IgD-negative memory B cell (primary cell): ENCODE data around the gene SH3PXD2A. TPM values are rescaled to one million over a fixed set of nuclear protein-coding genes. Genes with fewer than 3 reads are reported as not detected.

ENCODE experiments used
- H3K27ac Mint-ChIP-seq, 3 donors: one replicate each; pipeline ENCODE4 v1.8.0; 2020 to 2022; ENCODE audit warnings: mild to moderate bottlenecking in 3 of 3, mixed read lengths in 3 of 3, moderate library complexity in 1 of 3
- H3K27me3 Mint-ChIP-seq: one replicate; pipeline ENCODE4 v1.8.0; 2021; ENCODE audit warnings: mixed read lengths
- H3K36me3 Mint-ChIP-seq: one replicate; pipeline ENCODE4 v1.8.0; 2020; ENCODE audit warnings: mild to moderate bottlenecking, mixed read lengths
- H3K4me1 Mint-ChIP-seq, 3 donors: one replicate each; pipeline ENCODE4 v1.8.0; 2020 to 2022; ENCODE audit warnings: mixed read lengths in 3 of 3, mild to moderate bottlenecking in 1 of 3
- H3K4me3 Mint-ChIP-seq, 4 donors: one replicate each; pipeline ENCODE4 v1.8.0; 2020 to 2022; ENCODE audit warnings: mild to moderate bottlenecking in 4 of 4, mixed read lengths in 4 of 4, moderate library complexity in 3 of 4
- H3K9me3 Mint-ChIP-seq, 3 donors: one replicate each; pipeline ENCODE4 v1.8.0; 2020 to 2021; ENCODE audit warnings: mixed read lengths in 3 of 3, mild to moderate bottlenecking in 1 of 3
- polyA plus RNA-seq: library from polyadenylated mRNA; unstranded; fragments of 300-500 nt; fragmentation: Illumina TruSeq; gene quantifications from one replicate; pipeline ENCODE4 v1.2.3, GENCODE V29; 2021

The SH3PXD2A gene
- polyA plus RNA-seq, 1 donor from 2014 or later, result 1.2 TPM

GRCh38 chr10:103749779-103750178, 105.6 kb downstream of the SH3PXD2A start:
- Mint-ChIP-seq H3K4me3 (no peak overlapping the region), H3K27ac (no peak overlapping the region), H3K4me1 (peaks cover 0 to 3% (median 0%) of the 10 kb centered on the region in 3 donors), H3K36me3 (peaks cover 2% of the 10 kb centered on the region), H3K27me3 (peaks cover 15% of the 10 kb centered on the region), H3K9me3 (peaks cover 0 to 9% (median 7%) of the 10 kb centered on the region in 3 donors)

DNA sequence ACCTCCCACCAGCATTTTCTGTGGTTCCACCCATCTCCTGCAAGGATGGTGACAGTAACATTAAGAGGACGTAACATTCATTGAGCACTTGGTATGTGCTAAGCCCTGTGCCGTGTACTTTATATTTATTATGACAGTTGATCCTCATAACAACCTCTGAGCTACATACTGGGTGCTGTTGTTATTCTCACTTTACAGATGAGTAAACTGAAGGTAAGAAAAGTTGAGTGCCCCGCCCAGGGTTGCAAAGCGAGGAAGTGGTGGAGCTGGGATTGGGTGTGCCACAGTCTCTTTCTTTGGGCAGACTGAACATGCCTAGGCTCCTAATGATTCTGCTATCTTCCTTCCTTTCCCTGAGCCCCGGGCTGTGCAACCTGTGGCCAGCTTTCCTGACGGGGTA, 107.4 kb downstream of the SH3PXD2A start:
- H3K27me3 Mint-ChIP-seq, result peaks cover 13% of the 10 kb centered on the region
- peaks cover 0 to 3% (median 0%) of the 10 kb centered on the region in 3 donors for H3K4me1 Mint-ChIP-seq
- H3K36me3 Mint-ChIP-seq, result peaks cover 2% of the 10 kb centered on the region

DNA sequence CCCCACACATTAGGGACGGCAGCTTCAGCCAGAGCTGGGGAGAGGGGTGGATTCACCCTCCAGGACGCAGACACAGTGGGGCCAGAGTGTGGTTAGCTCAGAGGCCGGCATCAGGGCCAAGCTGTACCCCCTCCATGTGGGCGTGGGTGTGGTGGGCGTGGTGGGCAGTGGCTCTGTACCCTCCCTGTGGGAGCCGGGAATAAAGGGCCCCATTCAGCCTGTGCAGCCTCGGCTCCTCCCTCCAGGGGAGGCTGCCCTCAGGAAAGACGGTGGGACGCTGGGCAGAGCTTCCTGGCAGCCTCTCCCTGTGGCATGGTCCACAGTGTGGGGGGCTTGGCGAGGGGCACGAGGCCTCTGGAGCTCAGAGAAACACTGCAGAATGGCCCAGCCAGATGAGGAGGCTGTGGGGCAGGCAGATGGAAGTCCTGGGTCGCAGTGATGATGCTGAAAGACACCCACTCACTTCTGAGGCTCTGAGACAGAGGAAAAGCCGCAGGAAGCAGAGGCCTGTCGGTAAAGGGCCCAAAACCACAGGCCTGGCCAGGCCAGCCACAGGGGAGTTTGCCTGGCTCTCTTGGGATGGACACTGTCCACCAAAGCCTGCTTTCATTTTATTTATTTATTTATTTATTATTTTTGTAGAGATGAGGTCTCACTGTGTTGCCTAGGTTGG, 108.0 kb downstream of the SH3PXD2A start:
- H3K4me1 Mint-ChIP-seq, result peaks cover 0 to 3% (median 0%) of the 10 kb centered on the region in 3 donors
- H3K27ac Mint-ChIP-seq, result no peak overlapping the region
- peaks cover 2% of the 10 kb centered on the region for H3K36me3 Mint-ChIP-seq
- H3K9me3 Mint-ChIP-seq, result peaks cover 0 to 7% (median 3%) of the 10 kb centered on the region in 3 donors
- H3K27me3 Mint-ChIP-seq, result peaks cover 13% of the 10 kb centered on the region
- no peak overlapping the region for H3K4me3 Mint-ChIP-seq

More for the DNA sequence above, 107.4 kb downstream of the SH3PXD2A start:
- H3K27ac Mint-ChIP-seq, result no peak overlapping the region
- H3K9me3 Mint-ChIP-seq, result peaks cover 0 to 9% (median 7%) of the 10 kb centered on the region in 3 donors
- H3K4me3 Mint-ChIP-seq, result peak overlapping the region in 1 of 4 donors; percentile 80

DNA sequence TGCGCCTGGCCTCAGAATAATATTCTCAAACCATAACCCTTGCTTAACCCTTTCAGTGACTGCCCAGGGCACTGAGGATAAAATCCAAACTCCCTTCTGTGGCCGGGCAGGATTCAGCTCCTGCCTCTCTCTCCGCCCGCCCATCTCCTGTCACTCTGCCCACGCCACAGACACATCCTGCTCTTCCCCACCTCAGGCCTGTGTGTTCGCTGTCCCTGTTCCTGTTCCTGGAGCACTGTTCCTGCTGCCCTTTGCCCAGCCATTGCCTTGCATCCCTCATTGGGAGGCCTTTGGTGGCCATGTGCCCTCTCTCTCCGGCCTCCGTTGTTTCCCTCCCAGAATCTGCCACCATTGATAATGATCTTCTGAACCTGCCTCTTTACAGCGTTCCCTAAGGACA, 108.8 kb downstream of the SH3PXD2A start:
- peaks cover 0 to 1% (median 0%) of the 10 kb centered on the region in 3 donors for H3K9me3 Mint-ChIP-seq
- H3K4me1 Mint-ChIP-seq, result peaks cover 0 to 3% (median 0%) of the 10 kb centered on the region in 3 donors
- H3K27ac Mint-ChIP-seq, result no peak overlapping the region
- peaks cover 13% of the 10 kb centered on the region for H3K27me3 Mint-ChIP-seq
- peaks cover 2% of the 10 kb centered on the region for H3K36me3 Mint-ChIP-seq
- no peak overlapping the region for H3K4me3 Mint-ChIP-seq

- Mint-ChIP-seq H3K27ac (no peak overlapping the region), H3K36me3 (peaks cover 2% of the 10 kb centered on the region), H3K4me1 (peaks cover 0 to 3% (median 0%) of the 10 kb centered on the region in 3 donors), H3K9me3 (no peaks in the 10 kb centered on the region), H3K27me3 (peaks cover 13% of the 10 kb centered on the region), H3K4me3 (no peak overlapping the region)
Measured at GRCh38 chr10:103745341-103746247, 109.8 kb downstream of the SH3PXD2A start.

GRCh38 chr10:103742824-103743223, 112.6 kb downstream of the SH3PXD2A start:
- Mint-ChIP-seq H3K4me3 (no peak overlapping the region), H3K4me1 (peaks cover 0 to 3% (median 0%) of the 10 kb centered on the region in 3 donors), H3K9me3 (no peaks in the 10 kb centered on the region), H3K36me3 (no peaks in the 10 kb centered on the region), H3K27me3 (peaks cover 4% of the 10 kb centered on the region), H3K27ac (no peak overlapping the region)

DNA sequence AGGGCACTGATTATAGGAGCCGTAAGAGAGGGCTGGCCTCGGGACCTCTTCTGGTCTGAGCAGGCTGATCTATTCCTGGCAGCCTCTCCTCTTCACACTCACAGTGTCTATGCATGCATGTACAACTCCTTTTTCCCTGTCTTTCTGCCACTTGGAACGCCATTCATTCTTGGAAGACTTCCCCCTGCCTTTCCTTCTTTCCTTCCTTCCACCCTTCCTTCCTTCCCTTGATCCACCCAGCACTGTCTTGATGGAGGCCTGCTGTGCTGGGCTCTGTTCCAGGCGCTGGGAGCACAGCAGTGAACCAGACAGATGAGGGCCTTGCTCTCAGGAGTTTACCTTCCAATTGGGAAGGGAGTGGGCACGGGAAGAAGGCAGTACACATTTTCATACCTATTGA, 114.8 kb downstream of the SH3PXD2A start:
- Mint-ChIP-seq H3K4me3 (no peak overlapping the region), H3K27ac (no peak overlapping the region), H3K9me3 (peaks cover 0 to 3% (median 0%) of the 10 kb centered on the region in 3 donors), H3K4me1 (no peaks in the 10 kb centered on the region), H3K27me3 (peaks cover 5% of the 10 kb centered on the region), H3K36me3 (no peaks in the 10 kb centered on the region)

DNA sequence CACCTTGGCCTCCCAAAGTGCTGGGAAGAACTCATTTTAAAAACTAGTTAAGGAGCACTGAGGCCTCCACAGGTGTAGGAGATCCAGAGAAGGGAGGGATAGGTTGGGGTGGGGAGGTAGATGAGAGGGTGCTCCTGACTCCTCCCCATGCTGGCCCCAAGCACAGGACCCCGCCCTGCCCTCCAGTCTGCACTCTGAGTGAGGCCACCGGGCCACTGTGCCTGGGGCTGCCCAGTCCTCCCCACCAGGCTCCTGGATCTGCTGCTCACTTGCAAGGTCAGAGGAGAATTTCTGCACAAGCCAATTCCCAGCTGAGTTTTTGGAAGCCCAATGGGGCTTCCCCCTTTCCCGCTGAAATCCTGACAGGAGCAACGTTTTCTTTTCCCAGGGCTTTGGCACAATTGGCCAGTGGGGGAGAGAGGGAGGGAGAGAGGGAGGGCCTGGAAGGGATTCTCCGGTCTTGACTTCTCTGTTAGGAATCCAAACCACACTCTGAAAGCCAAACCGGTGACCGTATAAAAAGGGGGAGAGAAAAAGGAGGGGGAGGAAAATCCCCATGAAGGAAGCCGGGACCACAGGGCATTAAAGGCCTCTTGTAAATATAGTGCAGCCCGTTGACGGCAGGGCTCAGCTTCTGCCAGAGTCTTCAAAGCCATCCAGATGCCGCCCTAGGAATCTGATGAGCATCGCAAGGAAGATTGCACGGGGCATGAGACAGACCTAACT, 116.2 kb downstream of the SH3PXD2A start:
- H3K36me3 Mint-ChIP-seq, result no peaks in the 10 kb centered on the region
- peaks cover 0 to 3% (median 0%) of the 10 kb centered on the region in 3 donors for H3K9me3 Mint-ChIP-seq
- H3K27ac Mint-ChIP-seq, result no peak overlapping the region
- H3K27me3 Mint-ChIP-seq, result peaks cover 10% of the 10 kb centered on the region
- no peaks in the 10 kb centered on the region for H3K4me1 Mint-ChIP-seq
- H3K4me3 Mint-ChIP-seq, result no peak overlapping the region

- Mint-ChIP-seq H3K27me3 (peaks cover 10% of the 10 kb centered on the region), H3K4me3 (no peak overlapping the region), H3K36me3 (no peaks in the 10 kb centered on the region), H3K4me1 (no peaks in the 10 kb centered on the region), H3K27ac (no peak overlapping the region), H3K9me3 (peaks cover 0 to 3% (median 0%) of the 10 kb centered on the region in 3 donors)
Measured at GRCh38 chr10:103737735-103738367, 117.5 kb downstream of the SH3PXD2A start.

- Mint-ChIP-seq H3K27ac (peak overlapping the region in 1 of 3 donors; percentile 57), H3K4me3 (no peak overlapping the region), H3K36me3 (no peaks in the 10 kb centered on the region), H3K4me1 (no peaks in the 10 kb centered on the region), H3K27me3 (peaks cover 10% of the 10 kb centered on the region), H3K9me3 (peaks cover 0 to 3% (median 0%) of the 10 kb centered on the region in 3 donors)
Measured at GRCh38 chr10:103736763-103737162, 118.6 kb downstream of the SH3PXD2A start.

- Mint-ChIP-seq H3K9me3 (peaks cover 0 to 3% (median 0%) of the 10 kb centered on the region in 3 donors), H3K36me3 (no peaks in the 10 kb centered on the region), H3K27ac (no peak overlapping the region), H3K27me3 (peaks cover 10% of the 10 kb centered on the region), H3K4me1 (no peaks in the 10 kb centered on the region), H3K4me3 (no peak overlapping the region)
Measured at GRCh38 chr10:103736044-103736443, 119.3 kb downstream of the SH3PXD2A start.

- H3K27ac Mint-ChIP-seq, result no peak overlapping the region
- no peak overlapping the region for H3K4me3 Mint-ChIP-seq
- H3K36me3 Mint-ChIP-seq, result no peaks in the 10 kb centered on the region
- H3K4me1 Mint-ChIP-seq, result no peaks in the 10 kb centered on the region
- H3K9me3 Mint-ChIP-seq, result peaks cover 0 to 3% (median 0%) of the 10 kb centered on the region in 3 donors
- H3K27me3 Mint-ChIP-seq, result peaks cover 10% of the 10 kb centered on the region
Measured at GRCh38 chr10:103734731-103735130, 120.6 kb downstream of the SH3PXD2A start.

GRCh38 chr10:103733045-103733419, 122.3 kb downstream of the SH3PXD2A start:
- Mint-ChIP-seq H3K9me3 (peaks cover 0 to 3% (median 0%) of the 10 kb centered on the region in 3 donors), H3K27ac (no peak overlapping the region), H3K36me3 (no peaks in the 10 kb centered on the region), H3K27me3 (peaks cover 10% of the 10 kb centered on the region), H3K4me1 (peaks cover 0 to under 1% (median 0%) of the 10 kb centered on the region in 3 donors), H3K4me3 (no peak overlapping the region)

DNA sequence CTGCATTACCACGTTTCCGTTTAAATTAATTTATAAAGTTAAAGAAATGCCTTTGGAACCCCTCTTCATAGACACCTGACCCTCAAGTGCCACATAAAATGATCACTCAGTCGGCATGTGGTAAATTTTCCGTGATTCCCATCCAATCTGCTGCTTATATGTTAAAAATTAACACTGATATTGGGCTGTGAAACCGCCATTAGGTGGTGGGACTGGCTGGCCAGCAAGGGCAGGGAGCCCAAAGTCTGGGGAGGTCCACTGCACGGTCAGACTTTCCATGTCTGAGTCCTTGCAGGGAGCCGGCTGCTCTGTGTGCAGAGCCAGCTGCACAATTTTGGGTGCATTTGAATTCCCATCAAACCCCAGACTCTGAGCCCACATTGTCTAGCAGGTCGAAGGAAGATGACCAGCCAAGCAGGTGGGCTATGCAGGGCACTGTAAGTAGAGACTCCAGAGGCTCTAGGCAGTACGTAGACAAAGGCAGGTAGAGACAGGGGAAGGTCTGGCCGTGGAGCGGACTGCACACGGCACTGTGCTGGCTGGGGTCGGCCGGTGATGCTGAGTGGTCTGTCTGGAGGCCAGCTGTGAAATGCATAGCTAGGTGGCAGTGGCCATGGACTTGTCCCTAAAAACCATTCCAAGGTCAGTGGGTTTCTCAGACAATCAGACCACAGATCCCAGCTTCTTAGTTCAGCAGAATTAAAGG, 122.9 kb downstream of the SH3PXD2A start:
- Mint-ChIP-seq H3K4me3 (no peak overlapping the region), H3K4me1 (peaks cover 0 to 2% (median 0%) of the 10 kb centered on the region in 3 donors), H3K36me3 (no peaks in the 10 kb centered on the region), H3K27ac (no peak overlapping the region), H3K9me3 (peaks cover 0 to 3% (median 0%) of the 10 kb centered on the region in 3 donors), H3K27me3 (peaks cover 10% of the 10 kb centered on the region)
